Upper lobe of right lung (tissue), 1 donor: ENCODE results near the gene HIBADH. TPM values are rescaled to one million over a fixed set of nuclear protein-coding genes. Genes with fewer than 3 reads are reported as not detected.

ENCODE experiments used
- ATAC-seq: fragments of 200-7000 bp; cut with Tn5 transposase; one replicate; pipeline ENCODE4 v1.9.1; 2020; ENCODE audit warnings: mild to moderate bottlenecking, moderate library complexity
- DNase-seq: peaks from one replicate; pipeline ENCODE4 v3.0.0-alpha.2; 2020
- H3K27ac ChIP-seq: fragments of 200-600 bp; one replicate; pipeline ENCODE4 v1.8.0; 2022
- H3K27me3 ChIP-seq: fragments of 200-600 bp; one replicate; pipeline ENCODE4 v1.8.0; 2022; ENCODE audit warnings: mild to moderate bottlenecking
- H3K36me3 ChIP-seq: fragments of 200-600 bp; one replicate; pipeline ENCODE4 v1.8.0; 2022
- H3K4me1 ChIP-seq: fragments of 200-600 bp; one replicate; pipeline ENCODE4 v1.8.0; 2022
- H3K4me3 ChIP-seq: fragments of 200-600 bp; one replicate; pipeline ENCODE4 v1.8.0; 2022; ENCODE audit warnings: mild to moderate bottlenecking
- H3K9me3 ChIP-seq: fragments of 200-600 bp; one replicate; pipeline ENCODE4 v1.8.0; 2022
- intact Hi-C: fragments of 100-400 bp; cut with DNase I; formaldehyde crosslinking; loops from one replicate; pipeline ENCODE4 v1.11.0; 2022
- total RNA-seq: library from RNA; stranded (reverse); fragmentation: NEBNext Ultra II Directional; extraction: Animal tissue kit (Norgen Biotek cat#: 25700); gene quantifications from one replicate; pipeline ENCODE4 v1.2.1, GENCODE V29; 2021
- TF ChIP-seq, protein P1 (sequence below): fragments of 200-600 bp; IDR thresholded peaks from one replicate; pipeline ENCODE4 v1.8.0; 2022; ENCODE audit warnings: antibody characterized with exemption
- donor health status: DM: no; HTN: yes; CAD: no; lungs with severe emphysema.

Gene HIBADH
- total RNA-seq, 1 donor from 2014 or later, result 23.7 TPM

GRCh38 chr7:27603813-27604212 is 58.9 kb downstream of the HIBADH start:
- Histone ChIP-seq H3K4me3 (no peak overlapping the region), H3K36me3 (no peaks in the 10 kb centered on the region), H3K27ac (no peak overlapping the region), H3K27me3 (no peaks in the 10 kb centered on the region), H3K4me1 (no peaks in the 10 kb centered on the region), H3K9me3 (no peaks in the 10 kb centered on the region)
- no peak for DNase-seq
- TF ChIP-seq, protein P1, sequence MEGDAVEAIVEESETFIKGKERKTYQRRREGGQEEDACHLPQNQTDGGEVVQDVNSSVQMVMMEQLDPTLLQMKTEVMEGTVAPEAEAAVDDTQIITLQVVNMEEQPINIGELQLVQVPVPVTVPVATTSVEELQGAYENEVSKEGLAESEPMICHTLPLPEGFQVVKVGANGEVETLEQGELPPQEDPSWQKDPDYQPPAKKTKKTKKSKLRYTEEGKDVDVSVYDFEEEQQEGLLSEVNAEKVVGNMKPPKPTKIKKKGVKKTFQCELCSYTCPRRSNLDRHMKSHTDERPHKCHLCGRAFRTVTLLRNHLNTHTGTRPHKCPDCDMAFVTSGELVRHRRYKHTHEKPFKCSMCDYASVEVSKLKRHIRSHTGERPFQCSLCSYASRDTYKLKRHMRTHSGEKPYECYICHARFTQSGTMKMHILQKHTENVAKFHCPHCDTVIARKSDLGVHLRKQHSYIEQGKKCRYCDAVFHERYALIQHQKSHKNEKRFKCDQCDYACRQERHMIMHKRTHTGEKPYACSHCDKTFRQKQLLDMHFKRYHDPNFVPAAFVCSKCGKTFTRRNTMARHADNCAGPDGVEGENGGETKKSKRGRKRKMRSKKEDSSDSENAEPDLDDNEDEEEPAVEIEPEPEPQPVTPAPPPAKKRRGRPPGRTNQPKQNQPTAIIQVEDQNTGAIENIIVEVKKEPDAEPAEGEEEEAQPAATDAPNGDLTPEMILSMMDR, result no peak
- intact Hi-C loops, result no loop called here
- no peak for ATAC-seq

GRCh38 chr7:27602766-27603165 is 59.9 kb downstream of the HIBADH start:
- no peak for DNase-seq
- intact Hi-C loops, result no loop called here

GRCh38 chr7:27601217-27601616 is 61.5 kb downstream of the HIBADH start:
- no peak overlapping the region for H3K4me3 ChIP-seq
- H3K27me3 ChIP-seq, result no peaks in the 10 kb centered on the region
- no peak overlapping the region for H3K27ac ChIP-seq
- no peaks in the 10 kb centered on the region for H3K9me3 ChIP-seq
- no peak for ATAC-seq
- H3K4me1 ChIP-seq, result no peaks in the 10 kb centered on the region
- TF ChIP-seq, protein P1, result no peak
- intact Hi-C loops, result no loop called here
- DNase-seq, result no peak
- H3K36me3 ChIP-seq, result no peaks in the 10 kb centered on the region

More at GRCh38 chr7:27602766-27603165, 59.9 kb downstream of the HIBADH start:
- ATAC-seq, result no peak
- no peaks in the 10 kb centered on the region for H3K9me3 ChIP-seq
- no peaks in the 10 kb centered on the region for H3K27me3 ChIP-seq
- H3K4me1 ChIP-seq, result no peaks in the 10 kb centered on the region
- H3K4me3 ChIP-seq, result no peak overlapping the region
- H3K27ac ChIP-seq, result no peak overlapping the region
- TF ChIP-seq, protein P1, result no peak
- H3K36me3 ChIP-seq, result no peaks in the 10 kb centered on the region

GRCh38 chr7:27600247-27600646 is 62.4 kb downstream of the HIBADH start:
- intact Hi-C loops, result no loop called here
- H3K4me1 ChIP-seq, result no peaks in the 10 kb centered on the region
- ATAC-seq (no peak), DNase-seq (no peak)
- no peak overlapping the region for H3K27ac ChIP-seq
- TF ChIP-seq, protein P1, result no peak
- no peaks in the 10 kb centered on the region for H3K9me3 ChIP-seq
- H3K27me3 ChIP-seq, result no peaks in the 10 kb centered on the region
- no peak overlapping the region for H3K4me3 ChIP-seq
- H3K36me3 ChIP-seq, result no peaks in the 10 kb centered on the region

- Histone ChIP-seq H3K4me3 (no peak overlapping the region), H3K9me3 (no peaks in the 10 kb centered on the region), H3K4me1 (no peaks in the 10 kb centered on the region), H3K27me3 (no peaks in the 10 kb centered on the region), H3K36me3 (no peaks in the 10 kb centered on the region), H3K27ac (no peak overlapping the region)
- intact Hi-C loops, result no loop called here
- TF ChIP-seq, protein P1, result no peak
- ATAC-seq (no peak), DNase-seq (no peak)
These were observed 67.7 kb downstream of the HIBADH start for GRCh38 chr7:27595009-27595408.

DNA sequence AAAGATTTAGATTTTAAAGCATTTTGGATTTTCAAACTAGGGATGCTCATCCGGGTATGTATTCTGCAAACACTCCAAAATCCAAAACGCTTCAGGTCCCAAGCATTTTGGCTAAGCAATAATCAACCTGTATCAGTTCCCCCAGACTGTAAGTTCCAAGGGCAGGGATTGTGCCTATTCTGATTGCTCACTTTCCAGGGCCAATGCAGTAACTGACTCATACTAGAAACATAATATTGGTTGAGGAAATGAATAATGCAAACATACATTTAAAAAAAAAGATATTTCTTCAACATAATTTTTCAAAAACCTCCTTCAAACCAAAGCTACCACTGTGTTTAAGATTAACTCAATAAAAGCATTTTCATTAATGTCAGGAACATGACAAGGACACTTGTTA is 69.5 kb downstream of the HIBADH start:
- ATAC-seq, result no peak
- no peaks in the 10 kb centered on the region for H3K27me3 ChIP-seq
- intact Hi-C loops, result no loop called here
- H3K4me1 ChIP-seq, result no peaks in the 10 kb centered on the region
- TF ChIP-seq, protein P1, result no peak
- no peak overlapping the region for H3K4me3 ChIP-seq
- no peak overlapping the region for H3K27ac ChIP-seq
- no peak for DNase-seq
- no peaks in the 10 kb centered on the region for H3K36me3 ChIP-seq
- no peaks in the 10 kb centered on the region for H3K9me3 ChIP-seq
